ENCODE measurements around the gene ITGB3.

GRCh38 chr17:47244697-47245096, 8.9 kb upstream of the ITGB3 start:
- TF ChIP-seq CTCF (IDR thresholded peaks at IDR 0.05; ENCODE audit: low read depth, low read length, poor library complexity, severe bottlenecking) (no peak), EZH2phosphoT487 (IDR thresholded peaks at IDR 0.05; ENCODE audit: borderline replicate concordance, low read length) (no peak)

Data from DOHH2 (cell line).